Progenitor cell of endocrine pancreas (in vitro differentiated cells): ENCODE data around the gene ERC1. TPM values are rescaled to one million over a fixed set of nuclear protein-coding genes. Genes with fewer than 3 reads are reported as not detected.

Experiments
- DNase-seq: peaks from one replicate; pipeline ENCODE4 v3.0.0; 2021; ENCODE audit warnings: low spot score; ENCODE audit not compliant: unreplicated experiment
- H3K27ac Mint-ChIP-seq: 2 replicates; pipeline ENCODE4 v1.8.0; 2021; ENCODE audit warnings: mild to moderate bottlenecking, moderate library complexity, mixed read lengths
- H3K27me3 Mint-ChIP-seq: 2 replicates; pipeline ENCODE4 v1.8.0; 2021; ENCODE audit warnings: mixed read lengths
- H3K36me3 Mint-ChIP-seq: 2 replicates; pipeline ENCODE4 v1.8.0; 2022; ENCODE audit warnings: mixed read lengths; ENCODE audit not compliant: insufficient read depth
- H3K4me1 Mint-ChIP-seq: 2 replicates; pipeline ENCODE4 v1.8.0; 2021; ENCODE audit warnings: low read depth, mixed read lengths
- H3K4me3 Mint-ChIP-seq: 2 replicates; pipeline ENCODE4 v1.8.0; 2021; ENCODE audit warnings: low read depth, mild to moderate bottlenecking, moderate library complexity, mixed read lengths
- H3K9me3 Mint-ChIP-seq: 2 replicates; pipeline ENCODE4 v1.8.0; 2021; ENCODE audit warnings: low read depth, mixed read lengths
- total RNA-seq: library from RNA; stranded (reverse); gene quantifications from 2 replicates; pipeline ENCODE4 v1.2.1, GENCODE V29; 2021
- TF ChIP-seq, protein P1 (sequence below): fragments of 200-600 bp; sonication (generic); IDR thresholded peaks from one replicate; pipeline ENCODE4 v1.5.0; 2021; ENCODE audit warnings: antibody characterized with exemption, mild to moderate bottlenecking; ENCODE audit not compliant: unreplicated experiment

Gene ERC1
- total RNA-seq, 1 donor from 2014 or later, result 146 TPM

DNA sequence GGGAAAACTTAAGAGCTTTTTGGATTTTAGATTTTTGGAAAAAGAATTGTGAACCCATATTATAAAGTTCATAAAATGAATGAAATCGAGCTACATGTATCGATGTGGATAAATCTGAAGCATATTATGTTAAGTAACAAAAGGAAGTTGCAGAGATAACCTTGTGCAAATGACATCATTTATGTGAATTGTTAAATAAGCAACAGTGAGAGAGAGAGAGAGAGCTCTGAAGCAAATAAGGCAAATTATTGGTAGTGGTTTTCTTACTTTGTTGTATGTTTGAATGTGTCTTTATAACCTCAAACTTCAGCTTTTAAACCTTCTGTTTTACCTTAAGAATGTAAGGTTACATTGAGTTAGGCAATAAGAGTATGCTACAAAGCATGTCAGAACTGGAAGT, 78.8 kb downstream of the ERC1 start:
- TF ChIP-seq, protein P1, sequence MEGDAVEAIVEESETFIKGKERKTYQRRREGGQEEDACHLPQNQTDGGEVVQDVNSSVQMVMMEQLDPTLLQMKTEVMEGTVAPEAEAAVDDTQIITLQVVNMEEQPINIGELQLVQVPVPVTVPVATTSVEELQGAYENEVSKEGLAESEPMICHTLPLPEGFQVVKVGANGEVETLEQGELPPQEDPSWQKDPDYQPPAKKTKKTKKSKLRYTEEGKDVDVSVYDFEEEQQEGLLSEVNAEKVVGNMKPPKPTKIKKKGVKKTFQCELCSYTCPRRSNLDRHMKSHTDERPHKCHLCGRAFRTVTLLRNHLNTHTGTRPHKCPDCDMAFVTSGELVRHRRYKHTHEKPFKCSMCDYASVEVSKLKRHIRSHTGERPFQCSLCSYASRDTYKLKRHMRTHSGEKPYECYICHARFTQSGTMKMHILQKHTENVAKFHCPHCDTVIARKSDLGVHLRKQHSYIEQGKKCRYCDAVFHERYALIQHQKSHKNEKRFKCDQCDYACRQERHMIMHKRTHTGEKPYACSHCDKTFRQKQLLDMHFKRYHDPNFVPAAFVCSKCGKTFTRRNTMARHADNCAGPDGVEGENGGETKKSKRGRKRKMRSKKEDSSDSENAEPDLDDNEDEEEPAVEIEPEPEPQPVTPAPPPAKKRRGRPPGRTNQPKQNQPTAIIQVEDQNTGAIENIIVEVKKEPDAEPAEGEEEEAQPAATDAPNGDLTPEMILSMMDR, result no peak
- peaks cover 10% of the 10 kb centered on the region for H3K36me3 Mint-ChIP-seq
- no peak overlapping the region for H3K27ac Mint-ChIP-seq
- H3K9me3 Mint-ChIP-seq, result peaks cover 10% of the 10 kb centered on the region
- H3K4me1 Mint-ChIP-seq, result peaks cover 20% of the 10 kb centered on the region
- H3K4me3 Mint-ChIP-seq, result no peak overlapping the region
- H3K27me3 Mint-ChIP-seq, result no peaks in the 10 kb centered on the region
- DNase-seq, result no peak

- H3K27me3 Mint-ChIP-seq, result no peaks in the 10 kb centered on the region
- TF ChIP-seq, protein P1, result no peak
- no peaks in the 10 kb centered on the region for H3K9me3 Mint-ChIP-seq
- H3K36me3 Mint-ChIP-seq, result peaks cover 3% of the 10 kb centered on the region
- H3K4me1 Mint-ChIP-seq, result peaks cover 19% of the 10 kb centered on the region
- H3K4me3 Mint-ChIP-seq, result no peak overlapping the region
- no peak for DNase-seq
- H3K27ac Mint-ChIP-seq, result no peak overlapping the region
Observed at GRCh38 chr12:1071182-1071581, 80.2 kb downstream of the ERC1 start.

DNA sequence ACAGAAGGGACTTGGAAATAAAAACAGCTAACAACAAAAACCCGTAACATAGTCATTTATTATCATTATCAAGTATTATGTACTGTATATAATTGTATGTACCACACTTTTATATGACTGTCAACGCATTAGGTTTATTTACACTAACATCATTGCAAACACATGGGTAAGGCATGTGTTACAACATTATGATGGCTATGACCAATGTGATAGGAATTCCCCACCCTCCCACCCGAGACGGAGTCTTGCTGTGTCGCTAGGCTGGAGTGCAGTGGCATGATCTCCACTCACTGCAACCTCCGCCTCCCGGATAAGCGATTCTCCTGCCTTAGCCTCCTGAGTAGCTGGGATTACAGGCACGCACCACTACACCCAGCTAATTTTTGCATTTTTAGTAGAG, 82.6 kb downstream of the ERC1 start:
- DNase-seq, result no peak
- no peak overlapping the region for H3K4me3 Mint-ChIP-seq
- peaks cover 13% of the 10 kb centered on the region for H3K4me1 Mint-ChIP-seq
- H3K27ac Mint-ChIP-seq, result no peak overlapping the region
- peaks cover 3% of the 10 kb centered on the region for H3K36me3 Mint-ChIP-seq
- H3K27me3 Mint-ChIP-seq, result no peaks in the 10 kb centered on the region
- no peaks in the 10 kb centered on the region for H3K9me3 Mint-ChIP-seq
- TF ChIP-seq, protein P1, result no peak

DNA sequence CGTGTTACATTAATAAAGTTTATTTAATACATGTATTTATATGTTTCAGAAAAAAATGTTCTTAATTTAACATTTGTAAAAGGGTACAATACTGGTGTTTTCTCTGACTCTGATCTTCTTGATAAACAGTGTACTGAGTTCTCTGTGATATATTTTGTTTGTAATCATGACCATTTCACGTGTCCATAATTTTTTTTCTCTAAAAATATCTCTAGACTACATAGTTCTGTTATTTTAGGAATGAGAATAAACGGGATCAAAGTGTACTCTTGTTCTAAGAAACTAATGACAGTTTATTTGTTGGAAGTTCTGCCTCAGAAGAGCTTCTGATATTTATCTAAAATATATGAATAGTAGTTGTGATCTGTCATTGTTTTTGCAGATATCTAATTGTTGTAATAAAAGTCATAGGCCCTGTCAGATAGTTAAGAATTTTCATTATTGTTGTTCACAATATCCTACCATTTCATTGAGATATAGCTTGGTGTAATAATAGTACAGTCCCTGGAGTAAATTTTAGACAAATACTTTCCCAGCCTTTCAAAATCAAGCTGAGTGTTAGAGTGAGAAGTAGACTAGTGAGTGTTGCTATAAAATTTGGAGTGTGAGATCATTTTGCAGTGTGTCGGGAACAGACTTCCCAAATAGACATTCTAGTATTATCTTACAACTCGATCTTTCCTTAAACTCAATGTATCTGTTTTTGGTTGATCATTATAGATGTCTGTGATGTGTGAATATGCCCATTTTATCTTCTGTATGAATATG, 86.2 kb downstream of the ERC1 start:
- no peak overlapping the region for H3K27ac Mint-ChIP-seq
- no peak overlapping the region for H3K4me3 Mint-ChIP-seq
- peaks cover 4% of the 10 kb centered on the region for H3K4me1 Mint-ChIP-seq
- DNase-seq, result no peak
- peaks cover 3% of the 10 kb centered on the region for H3K36me3 Mint-ChIP-seq
- TF ChIP-seq, protein P1, result no peak
- H3K27me3 Mint-ChIP-seq, result no peaks in the 10 kb centered on the region
- no peaks in the 10 kb centered on the region for H3K9me3 Mint-ChIP-seq

DNA sequence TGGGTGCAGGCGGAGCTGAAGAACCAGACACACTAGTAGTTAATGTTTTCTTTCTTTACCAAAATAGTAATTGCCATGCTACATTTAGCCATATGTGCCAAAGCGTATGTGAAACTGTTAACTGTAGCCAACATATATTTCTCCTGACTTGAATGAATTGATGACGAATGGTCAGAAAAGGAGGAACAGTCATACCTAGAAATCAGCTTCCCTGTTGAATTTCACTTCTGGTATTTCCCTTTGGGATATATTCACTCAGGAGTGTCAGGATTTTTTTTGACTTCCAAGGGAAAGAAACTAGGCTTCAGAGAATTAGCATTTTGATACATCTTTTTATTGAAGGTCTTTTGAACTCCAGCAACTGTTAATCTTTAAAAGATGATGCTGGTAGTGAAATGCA, 87.0 kb downstream of the ERC1 start:
- no peak overlapping the region for H3K4me3 Mint-ChIP-seq
- no peaks in the 10 kb centered on the region for H3K27me3 Mint-ChIP-seq
- no peaks in the 10 kb centered on the region for H3K9me3 Mint-ChIP-seq
- peaks cover 3% of the 10 kb centered on the region for H3K36me3 Mint-ChIP-seq
- TF ChIP-seq, protein P1, result no peak
- no peak overlapping the region for H3K27ac Mint-ChIP-seq
- H3K4me1 Mint-ChIP-seq, result peaks cover 4% of the 10 kb centered on the region
- DNase-seq, result no peak
